ENCODE measurements around the gene ETV3.

Gene ETV3

GRCh38 chr1:157151073-157151472 is 12.9 kb upstream of the ETV3 start:
- peaks cover 47 to 49% of the 10 kb centered on the region in 2 donors for H3K4me1 ChIP-seq (ENCODE audit: control insufficient read depth in 1 of 2, insufficient read depth in 2 of 2, low read length in 2 of 2)
- no peak overlapping the region for H3K4me3 ChIP-seq (ENCODE audit: low read depth in 1 of 2, low read length in 2 of 2)
- no peak overlapping the region for H3K27ac ChIP-seq (ENCODE audit: low read depth, low read length)
- no peak overlapping the region for H3K9ac ChIP-seq (ENCODE audit: low read depth in 1 of 2, low read length in 2 of 2)
- no peaks in the 10 kb centered on the region for H3K9me3 ChIP-seq (ENCODE audit: control insufficient read depth in 1 of 2, low read length in 2 of 2)
- no peaks in the 10 kb centered on the region for H3K27me3 ChIP-seq (ENCODE audit: control insufficient read depth in 1 of 2, insufficient read depth in 2 of 2, low read length in 2 of 2)
- no peaks in the 10 kb centered on the region for H3K36me3 ChIP-seq (ENCODE audit: control insufficient read depth in 1 of 2, insufficient read depth in 2 of 2, low read length in 2 of 2)

- Histone ChIP-seq H3K4me3 (ENCODE audit: low read depth in 1 of 2, low read length in 2 of 2) (no peak overlapping the region), H3K9ac (ENCODE audit: low read depth in 1 of 2, low read length in 2 of 2) (no peak overlapping the region), H3K4me1 (ENCODE audit: control insufficient read depth in 1 of 2, insufficient read depth in 2 of 2, low read length in 2 of 2) (peaks cover 46 to 49% of the 10 kb centered on the region in 2 donors), H3K27me3 (ENCODE audit: control insufficient read depth in 1 of 2, insufficient read depth in 2 of 2, low read length in 2 of 2) (no peaks in the 10 kb centered on the region), H3K9me3 (ENCODE audit: control insufficient read depth in 1 of 2, low read length in 2 of 2) (no peaks in the 10 kb centered on the region), H3K27ac (ENCODE audit: low read depth, low read length) (no peak overlapping the region), H3K36me3 (ENCODE audit: control insufficient read depth in 1 of 2, insufficient read depth in 2 of 2, low read length in 2 of 2) (no peaks in the 10 kb centered on the region)
Observed at GRCh38 chr1:157150631-157151030, 12.4 kb upstream of the ETV3 start.

- Histone ChIP-seq H3K36me3 (ENCODE audit: control insufficient read depth in 1 of 2, insufficient read depth in 2 of 2, low read length in 2 of 2) (no peaks in the 10 kb centered on the region), H3K27ac (ENCODE audit: low read depth, low read length) (no peak overlapping the region), H3K9ac (ENCODE audit: low read depth in 1 of 2, low read length in 2 of 2) (no peak overlapping the region), H3K4me1 (ENCODE audit: control insufficient read depth in 1 of 2, insufficient read depth in 2 of 2, low read length in 2 of 2) (peaks cover 40 to 47% of the 10 kb centered on the region in 2 donors), H3K9me3 (ENCODE audit: control insufficient read depth in 1 of 2, low read length in 2 of 2) (no peaks in the 10 kb centered on the region), H3K27me3 (ENCODE audit: control insufficient read depth in 1 of 2, insufficient read depth in 2 of 2, low read length in 2 of 2) (no peaks in the 10 kb centered on the region), H3K4me3 (ENCODE audit: low read depth in 1 of 2, low read length in 2 of 2) (no peak overlapping the region)
Observed at GRCh38 chr1:157147906-157148700, 9.9 kb upstream of the ETV3 start.

- H3K27ac ChIP-seq (ENCODE audit: low read depth, low read length) = no peak overlapping the region
- H3K9me3 ChIP-seq (ENCODE audit: control insufficient read depth in 1 of 2, low read length in 2 of 2) = no peaks in the 10 kb centered on the region
- H3K27me3 ChIP-seq (ENCODE audit: control insufficient read depth in 1 of 2, insufficient read depth in 2 of 2, low read length in 2 of 2) = no peaks in the 10 kb centered on the region
- H3K4me3 ChIP-seq (ENCODE audit: low read depth in 1 of 2, low read length in 2 of 2) = no peak overlapping the region
- peaks cover 41 to 57% of the 10 kb centered on the region in 2 donors for H3K4me1 ChIP-seq (ENCODE audit: control insufficient read depth in 1 of 2, insufficient read depth in 2 of 2, low read length in 2 of 2)
- H3K36me3 ChIP-seq (ENCODE audit: control insufficient read depth in 1 of 2, insufficient read depth in 2 of 2, low read length in 2 of 2) = no peaks in the 10 kb centered on the region
- no peak overlapping the region for H3K9ac ChIP-seq (ENCODE audit: low read depth in 1 of 2, low read length in 2 of 2)
Observed at GRCh38 chr1:157147037-157147436, 8.8 kb upstream of the ETV3 start.

- Histone ChIP-seq H3K9me3 (ENCODE audit: control insufficient read depth in 1 of 2, low read length in 2 of 2) (no peaks in the 10 kb centered on the region), H3K4me1 (ENCODE audit: control insufficient read depth in 1 of 2, insufficient read depth in 2 of 2, low read length in 2 of 2) (peaks cover 41 to 58% of the 10 kb centered on the region in 2 donors), H3K9ac (ENCODE audit: low read depth in 1 of 2, low read length in 2 of 2) (no peak overlapping the region), H3K27ac (ENCODE audit: low read depth, low read length) (no peak overlapping the region), H3K4me3 (ENCODE audit: low read depth in 1 of 2, low read length in 2 of 2) (no peak overlapping the region), H3K36me3 (ENCODE audit: control insufficient read depth in 1 of 2, insufficient read depth in 2 of 2, low read length in 2 of 2) (no peaks in the 10 kb centered on the region), H3K27me3 (ENCODE audit: control insufficient read depth in 1 of 2, insufficient read depth in 2 of 2, low read length in 2 of 2) (no peaks in the 10 kb centered on the region)
Observed at GRCh38 chr1:157146244-157146643, 8.0 kb upstream of the ETV3 start.

GRCh38 chr1:157145076-157145475 is 6.9 kb upstream of the ETV3 start:
- no peaks in the 10 kb centered on the region for H3K36me3 ChIP-seq (ENCODE audit: control insufficient read depth in 1 of 2, insufficient read depth in 2 of 2, low read length in 2 of 2)
- H3K9me3 ChIP-seq (ENCODE audit: control insufficient read depth in 1 of 2, low read length in 2 of 2) = no peaks in the 10 kb centered on the region
- H3K9ac ChIP-seq (ENCODE audit: low read depth in 1 of 2, low read length in 2 of 2) = no peak overlapping the region
- H3K27ac ChIP-seq (ENCODE audit: low read depth, low read length) = no peak overlapping the region
- no peak overlapping the region for H3K4me3 ChIP-seq (ENCODE audit: low read depth in 1 of 2, low read length in 2 of 2)
- no peaks in the 10 kb centered on the region for H3K27me3 ChIP-seq (ENCODE audit: control insufficient read depth in 1 of 2, insufficient read depth in 2 of 2, low read length in 2 of 2)
- peaks cover 41 to 58% of the 10 kb centered on the region in 2 donors for H3K4me1 ChIP-seq (ENCODE audit: control insufficient read depth in 1 of 2, insufficient read depth in 2 of 2, low read length in 2 of 2)

GRCh38 chr1:157144509-157144908 is 6.3 kb upstream of the ETV3 start:
- Histone ChIP-seq H3K27ac (ENCODE audit: low read depth, low read length) (no peak overlapping the region), H3K9ac (ENCODE audit: low read depth in 1 of 2, low read length in 2 of 2) (no peak overlapping the region), H3K27me3 (ENCODE audit: control insufficient read depth in 1 of 2, insufficient read depth in 2 of 2, low read length in 2 of 2) (no peaks in the 10 kb centered on the region), H3K36me3 (ENCODE audit: control insufficient read depth in 1 of 2, insufficient read depth in 2 of 2, low read length in 2 of 2) (no peaks in the 10 kb centered on the region), H3K4me1 (ENCODE audit: control insufficient read depth in 1 of 2, insufficient read depth in 2 of 2, low read length in 2 of 2) (peaks cover 44 to 62% of the 10 kb centered on the region in 2 donors), H3K9me3 (ENCODE audit: control insufficient read depth in 1 of 2, low read length in 2 of 2) (no peaks in the 10 kb centered on the region), H3K4me3 (ENCODE audit: low read depth in 1 of 2, low read length in 2 of 2) (no peak overlapping the region)

- H3K4me3 ChIP-seq (ENCODE audit: low read depth in 1 of 2, low read length in 2 of 2) = no peak overlapping the region
Observed at GRCh38 chr1:157142765-157143423, 4.7 kb upstream of the ETV3 start.

GRCh38 chr1:157142201-157142600 is 4.0 kb upstream of the ETV3 start:
- H3K9ac ChIP-seq (ENCODE audit: low read depth in 1 of 2, low read length in 2 of 2) = no peak overlapping the region
- H3K4me3 ChIP-seq (ENCODE audit: low read depth in 1 of 2, low read length in 2 of 2) = no peak overlapping the region
- no peaks in the 10 kb centered on the region for H3K9me3 ChIP-seq (ENCODE audit: control insufficient read depth in 1 of 2, low read length in 2 of 2)
- peaks cover 41 to 55% of the 10 kb centered on the region in 2 donors for H3K4me1 ChIP-seq (ENCODE audit: control insufficient read depth in 1 of 2, insufficient read depth in 2 of 2, low read length in 2 of 2)
- H3K36me3 ChIP-seq (ENCODE audit: control insufficient read depth in 1 of 2, insufficient read depth in 2 of 2, low read length in 2 of 2) = no peaks in the 10 kb centered on the region
- H3K27me3 ChIP-seq (ENCODE audit: control insufficient read depth in 1 of 2, insufficient read depth in 2 of 2, low read length in 2 of 2) = no peaks in the 10 kb centered on the region
- H3K27ac ChIP-seq (ENCODE audit: low read depth, low read length) = peak overlapping the region; percentile 34

More at GRCh38 chr1:157142765-157143423, 4.7 kb upstream of the ETV3 start:
- Histone ChIP-seq H3K4me1 (ENCODE audit: control insufficient read depth in 1 of 2, insufficient read depth in 2 of 2, low read length in 2 of 2) (peaks cover 43 to 59% of the 10 kb centered on the region in 2 donors), H3K36me3 (ENCODE audit: control insufficient read depth in 1 of 2, insufficient read depth in 2 of 2, low read length in 2 of 2) (no peaks in the 10 kb centered on the region), H3K27ac (ENCODE audit: low read depth, low read length) (no peak overlapping the region), H3K9me3 (ENCODE audit: control insufficient read depth in 1 of 2, low read length in 2 of 2) (no peaks in the 10 kb centered on the region), H3K27me3 (ENCODE audit: control insufficient read depth in 1 of 2, insufficient read depth in 2 of 2, low read length in 2 of 2) (no peaks in the 10 kb centered on the region), H3K9ac (ENCODE audit: low read depth in 1 of 2, low read length in 2 of 2) (no peak overlapping the region)

- H3K9ac ChIP-seq (ENCODE audit: low read depth in 1 of 2, low read length in 2 of 2) = no peak overlapping the region
- H3K4me1 ChIP-seq (ENCODE audit: control insufficient read depth in 1 of 2, insufficient read depth in 2 of 2, low read length in 2 of 2) = peaks cover 45 to 55% of the 10 kb centered on the region in 2 donors
- H3K9me3 ChIP-seq (ENCODE audit: control insufficient read depth in 1 of 2, low read length in 2 of 2) = no peaks in the 10 kb centered on the region
- H3K36me3 ChIP-seq (ENCODE audit: control insufficient read depth in 1 of 2, insufficient read depth in 2 of 2, low read length in 2 of 2) = no peaks in the 10 kb centered on the region
- H3K27me3 ChIP-seq (ENCODE audit: control insufficient read depth in 1 of 2, insufficient read depth in 2 of 2, low read length in 2 of 2) = no peaks in the 10 kb centered on the region
- H3K27ac ChIP-seq (ENCODE audit: low read depth, low read length) = no peak overlapping the region
- H3K4me3 ChIP-seq (ENCODE audit: low read depth in 1 of 2, low read length in 2 of 2) = no peak overlapping the region
Observed at GRCh38 chr1:157141212-157141855, 3.1 kb upstream of the ETV3 start.

Data from duodenal mucosa (tissue), 2 donors.